CD4-positive, alpha-beta T cell treated with Interleukin-15 for 1 hour (primary cell): ENCODE results near the gene HOXA4.

Source experiments
- DNase-seq: peaks from one replicate; pipeline ENCODE4 v3.0.0-alpha.2; 2020

The HOXA4 gene

GRCh38 chr7:27157702-27158431 is 27.3 kb upstream of the HOXA4 start:
- peak; percentile 5 for DNase-seq

- peak; percentile 15 for DNase-seq
Measured at GRCh38 chr7:27156916-27157701, 26.6 kb upstream of the HOXA4 start.

GRCh38 chr7:27156508-27156898 is 25.9 kb upstream of the HOXA4 start, which contains the start of gene HOXA7:
Gene HOXA7 (minus strand): TSS chr7:27156675. CDS start chr7:27156545, 130 bp downstream.
- DNase-seq = no peak

- no peak for DNase-seq
Measured at GRCh38 chr7:27155816-27156507, 25.4 kb upstream of the HOXA4 start.

- no peak for DNase-seq
Measured at GRCh38 chr7:27154901-27155815, 24.6 kb upstream of the HOXA4 start.

GRCh38 chr7:27154369-27154768 is 23.8 kb upstream of the HOXA4 start:
- DNase-seq = no peak

GRCh38 chr7:27153526-27153925 is 23.0 kb upstream of the HOXA4 start:
- no peak for DNase-seq

- DNase-seq = peak; percentile 7
Measured at GRCh38 chr7:27152816-27153442, 22.4 kb upstream of the HOXA4 start.

GRCh38 chr7:27151931-27152815 is 21.6 kb upstream of the HOXA4 start, which contains the start of gene HOXA3:
Gene HOXA3 (minus strand): TSS chr7:27152583. CDS start chr7:27110640, 41,943 bp downstream.
- DNase-seq = no peak

- DNase-seq = no peak
Measured at GRCh38 chr7:27151341-27151930, 20.9 kb upstream of the HOXA4 start.

GRCh38 chr7:27150568-27151340 is 20.2 kb upstream of the HOXA4 start:
- peak; percentile 66 for DNase-seq

GRCh38 chr7:27149842-27150567 is 19.4 kb upstream of the HOXA4 start:
- no peak for DNase-seq

GRCh38 chr7:27148756-27149641 is 18.4 kb upstream of the HOXA4 start:
- no peak for DNase-seq

GRCh38 chr7:27148031-27148755 is 17.6 kb upstream of the HOXA4 start:
- DNase-seq = no peak

GRCh38 chr7:27147199-27148030 is 16.9 kb upstream of the HOXA4 start, which contains the start of gene HOXA6:
Gene HOXA6 (minus strand): TSS chr7:27147774. CDS start chr7:27147749, 25 bp downstream.
- DNase-seq = no peak
